HG03135 (cell line): ENCODE data around the gene DACT2.
"Not testable (repeated sequence)": the region's sequence is repeated elsewhere in the genome, so short reads cannot be mapped to it uniquely, and the experiment has no call there.

Experiments used
- ATAC-seq: cut with Tn5 transposase; IDR thresholded peaks from one replicate; pipeline ENCODE4 v1.9.1; 2021; ENCODE audit warnings: mild to moderate bottlenecking, moderate library complexity; ENCODE audit not compliant: unreplicated experiment

DACT2 gene

GRCh38 chr6:168269455-168270243, 49.9 kb downstream of the DACT2 start:
- no peak for ATAC-seq

GRCh38 chr6:168268755-168269154, 50.8 kb downstream of the DACT2 start:
- no peak for ATAC-seq

GRCh38 chr6:168267779-168268178, 51.8 kb downstream of the DACT2 start:
- ATAC-seq: not testable (repeated sequence)

GRCh38 chr6:168265827-168266815, 53.5 kb downstream of the DACT2 start:
- no peak for ATAC-seq

GRCh38 chr6:168265394-168265793, 54.2 kb downstream of the DACT2 start:
- no peak for ATAC-seq

- ATAC-seq: no peak
These were observed 54.8 kb downstream of the DACT2 start for GRCh38 chr6:168264593-168265335.

GRCh38 chr6:168263351-168263905, 56.1 kb downstream of the DACT2 start:
- no peak for ATAC-seq

GRCh38 chr6:168261234-168261633, 58.3 kb downstream of the DACT2 start:
- ATAC-seq: no peak

GRCh38 chr6:168260420-168260987, 59.1 kb downstream of the DACT2 start:
- ATAC-seq: no peak

- ATAC-seq: no peak
These were observed 60.8 kb downstream of the DACT2 start for GRCh38 chr6:168258795-168259194.

GRCh38 chr6:168256940-168257339, 62.6 kb downstream of the DACT2 start:
- no peak for ATAC-seq
